Stomach smooth muscle (tissue), 2 donors: Measurements from ENCODE around the gene IGSF5.

Experiments
- H3K27ac ChIP-seq: one replicate; pipeline ENCODE4 v1.7.0; 2013; ENCODE audit warnings: mild to moderate bottlenecking, low read length, inconsistent platforms
- H3K27me3 ChIP-seq, 2 donors: one replicate each; pipeline ENCODE4 v1.7.0; 2013; ENCODE audit warnings: low read length in 2 of 2; ENCODE audit not compliant: insufficient read depth in 2 of 2, control insufficient read depth in 1 of 2
- H3K36me3 ChIP-seq, 2 donors: one replicate each; pipeline ENCODE4 v1.7.0; 2013; ENCODE audit warnings: low read length in 2 of 2; ENCODE audit not compliant: control insufficient read depth in 2 of 2, insufficient read depth in 2 of 2
- H3K4me1 ChIP-seq: one replicate; pipeline ENCODE4 v1.7.0; 2013; ENCODE audit warnings: low read length; ENCODE audit not compliant: control insufficient read depth, insufficient read depth
- H3K4me3 ChIP-seq, 2 donors: one replicate each; pipeline ENCODE4 v1.7.0; 2013; ENCODE audit warnings: low read length in 2 of 2
- H3K9ac ChIP-seq, 2 donors: one replicate each; pipeline ENCODE4 v1.7.0; 2013; ENCODE audit warnings: low read length in 2 of 2, mild to moderate bottlenecking in 1 of 2
- H3K9me3 ChIP-seq, 2 donors: one replicate each; pipeline ENCODE4 v1.7.0; 2013; ENCODE audit warnings: low read length in 2 of 2; ENCODE audit not compliant: control insufficient read depth in 2 of 2
- donor health status: healthy.
- donor health status: Pancreatic carcinoma.

IGSF5 gene

DNA sequence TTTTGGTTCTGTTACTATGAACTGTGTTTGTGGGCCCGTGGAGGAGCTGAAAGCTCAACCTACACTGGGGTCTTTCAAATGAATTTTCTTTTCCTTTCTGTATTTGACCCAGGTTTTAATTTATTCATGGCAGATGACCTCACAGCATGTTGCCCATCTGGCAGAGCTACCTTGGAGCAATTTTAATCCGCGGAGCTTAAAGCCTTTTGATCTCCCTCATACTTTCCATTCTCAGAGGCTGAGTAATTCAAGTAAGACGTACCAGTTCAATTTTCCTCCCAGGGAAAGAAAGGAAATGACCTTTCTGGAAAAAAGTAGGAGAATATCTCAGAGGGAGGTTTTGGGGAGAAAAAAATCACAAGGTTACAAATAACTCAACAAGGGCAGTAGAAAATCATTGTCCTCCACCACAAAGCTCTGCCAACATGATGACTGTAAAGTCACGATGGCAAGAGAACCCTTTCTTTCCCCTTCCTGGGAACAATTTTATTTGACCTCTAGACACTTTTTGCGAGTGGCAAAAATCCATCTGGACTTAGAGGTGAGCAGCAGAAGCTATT, 100.7 kb downstream of the IGSF5 start:
- Histone ChIP-seq H3K9me3 (no peaks in the 10 kb centered on the region), H3K9ac (no peak overlapping the region), H3K27me3 (peaks cover 0 to 3% of the 10 kb centered on the region in 2 donors), H3K27ac (no peak overlapping the region), H3K4me1 (no peaks in the 10 kb centered on the region), H3K36me3 (no peaks in the 10 kb centered on the region), H3K4me3 (no peak overlapping the region)

DNA sequence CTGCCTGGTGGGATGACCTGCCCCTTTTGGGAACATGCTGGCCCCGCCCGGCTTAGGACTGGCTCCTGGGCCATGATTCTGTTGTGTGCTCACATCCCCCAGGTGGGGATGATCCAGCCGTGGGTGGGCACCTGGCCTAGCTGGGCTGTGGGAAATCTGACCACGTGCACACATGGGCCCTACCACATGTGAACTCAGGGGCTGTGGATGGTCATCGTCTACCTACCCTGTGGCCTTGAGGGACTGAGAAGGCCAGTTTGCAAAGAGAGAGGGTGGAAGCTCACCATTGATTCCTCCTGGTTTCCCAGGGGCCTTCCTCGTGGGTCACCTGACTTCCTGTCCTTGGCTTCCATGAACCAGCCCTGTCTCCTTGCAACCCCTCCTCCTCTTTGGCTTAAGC, 102.9 kb downstream of the IGSF5 start:
- Histone ChIP-seq H3K27ac (no peak overlapping the region), H3K36me3 (no peaks in the 10 kb centered on the region), H3K4me1 (peaks cover 3% of the 10 kb centered on the region), H3K9ac (no peak overlapping the region), H3K27me3 (no peaks in the 10 kb centered on the region), H3K4me3 (no peak overlapping the region), H3K9me3 (no peaks in the 10 kb centered on the region)

DNA sequence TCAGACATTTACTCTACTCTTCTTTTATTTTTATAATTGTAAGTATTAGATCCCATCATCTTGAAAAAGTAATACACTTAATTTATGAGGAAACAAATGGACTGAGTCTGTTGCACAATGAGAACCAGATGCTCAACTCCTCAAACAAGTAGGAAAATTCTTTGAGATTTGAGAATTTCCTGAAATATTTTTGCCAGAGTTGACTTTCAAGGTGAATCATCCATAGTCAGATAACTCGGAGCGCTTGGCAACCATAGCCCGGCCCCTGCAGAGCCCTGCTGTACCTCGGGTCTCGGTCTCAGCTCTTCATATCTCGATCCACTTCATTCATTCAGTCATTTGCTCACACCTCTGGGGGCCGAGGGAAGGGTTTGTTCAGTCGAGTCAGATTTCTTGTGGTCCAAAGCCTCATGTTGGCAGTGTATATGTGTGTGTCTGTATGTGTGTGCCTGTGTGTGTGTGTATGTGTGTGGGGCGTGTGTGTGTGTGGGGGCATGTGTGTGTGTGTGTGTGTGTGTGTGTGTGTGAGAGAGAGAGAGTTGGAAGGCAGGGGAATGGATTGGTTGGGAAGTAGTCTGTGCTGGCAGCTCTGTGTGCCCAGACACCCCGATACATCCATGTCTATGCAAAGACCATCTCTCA, 104.2 kb downstream of the IGSF5 start:
- no peak overlapping the region for H3K9ac ChIP-seq
- H3K4me1 ChIP-seq, result peaks cover 3% of the 10 kb centered on the region
- no peaks in the 10 kb centered on the region for H3K9me3 ChIP-seq
- no peak overlapping the region for H3K4me3 ChIP-seq
- no peak overlapping the region for H3K27ac ChIP-seq
- H3K27me3 ChIP-seq, result no peaks in the 10 kb centered on the region
- no peaks in the 10 kb centered on the region for H3K36me3 ChIP-seq

DNA sequence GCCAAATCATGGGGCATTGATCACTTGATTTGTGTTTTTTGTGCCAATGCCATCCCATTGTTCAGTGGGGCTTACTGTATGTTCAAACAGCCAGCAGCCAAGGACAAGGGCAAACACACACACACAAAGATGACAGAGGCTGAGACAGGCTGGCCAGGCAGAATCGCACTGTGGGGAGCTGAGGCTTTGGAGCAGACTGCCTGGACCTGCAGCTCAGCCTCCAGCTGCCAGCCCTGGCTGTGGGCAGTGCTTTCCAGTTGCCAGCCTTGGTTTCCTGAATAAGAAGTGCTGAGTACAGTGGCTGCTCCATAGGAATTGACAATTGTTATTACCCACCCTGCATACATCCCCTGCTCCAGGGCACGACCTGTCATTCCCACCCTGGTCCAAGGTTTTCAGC, 105.3 kb downstream of the IGSF5 start:
- Histone ChIP-seq H3K4me1 (peaks cover 3% of the 10 kb centered on the region), H3K9ac (no peak overlapping the region), H3K4me3 (no peak overlapping the region), H3K27me3 (no peaks in the 10 kb centered on the region), H3K36me3 (no peaks in the 10 kb centered on the region), H3K27ac (no peak overlapping the region), H3K9me3 (no peaks in the 10 kb centered on the region)

DNA sequence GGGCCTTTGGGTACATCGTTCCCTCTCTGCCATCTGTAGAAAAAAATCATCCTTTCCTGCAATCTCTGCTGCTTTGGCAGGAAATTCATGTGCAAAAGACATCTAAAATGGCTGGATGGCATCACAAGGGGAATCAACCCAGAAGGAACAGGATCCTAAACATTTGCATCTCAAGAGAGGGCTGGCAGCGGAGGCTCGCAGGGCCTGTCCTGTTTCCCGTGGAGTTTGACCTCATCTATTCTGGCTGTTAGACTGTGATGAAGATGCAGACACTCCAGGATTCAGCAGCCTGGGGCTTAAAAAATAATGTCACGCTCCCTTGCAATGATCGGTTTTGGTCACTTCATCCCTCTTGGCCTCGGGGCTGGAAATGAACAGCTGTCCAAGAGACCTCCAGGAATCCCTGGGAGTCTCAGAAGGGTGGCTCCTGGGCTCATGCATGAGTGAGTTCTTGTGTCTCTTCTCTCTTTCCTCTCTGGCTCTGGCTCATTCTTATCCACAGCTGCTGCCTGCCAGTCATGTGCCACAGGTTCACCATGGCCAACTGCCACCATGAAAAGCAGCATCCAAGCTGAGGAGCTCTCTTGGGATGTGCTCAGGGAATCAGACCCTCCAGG, 106.1 kb downstream of the IGSF5 start:
- Histone ChIP-seq H3K4me3 (no peak overlapping the region), H3K4me1 (peaks cover 3% of the 10 kb centered on the region), H3K27me3 (no peaks in the 10 kb centered on the region), H3K9me3 (no peaks in the 10 kb centered on the region), H3K9ac (no peak overlapping the region), H3K27ac (no peak overlapping the region), H3K36me3 (no peaks in the 10 kb centered on the region)
